ENCODE data around the gene ZNF670. TPM values are rescaled to one million over a fixed set of nuclear protein-coding genes. Genes with fewer than 3 reads are reported as not detected.

ZNF670 gene
- total RNA-seq, 3 donors from 2014 or later (not counting 1 experiment from before 2014, with no cell fraction given) = 0.35 to 0.95 (median 0.45) TPM

DNA sequence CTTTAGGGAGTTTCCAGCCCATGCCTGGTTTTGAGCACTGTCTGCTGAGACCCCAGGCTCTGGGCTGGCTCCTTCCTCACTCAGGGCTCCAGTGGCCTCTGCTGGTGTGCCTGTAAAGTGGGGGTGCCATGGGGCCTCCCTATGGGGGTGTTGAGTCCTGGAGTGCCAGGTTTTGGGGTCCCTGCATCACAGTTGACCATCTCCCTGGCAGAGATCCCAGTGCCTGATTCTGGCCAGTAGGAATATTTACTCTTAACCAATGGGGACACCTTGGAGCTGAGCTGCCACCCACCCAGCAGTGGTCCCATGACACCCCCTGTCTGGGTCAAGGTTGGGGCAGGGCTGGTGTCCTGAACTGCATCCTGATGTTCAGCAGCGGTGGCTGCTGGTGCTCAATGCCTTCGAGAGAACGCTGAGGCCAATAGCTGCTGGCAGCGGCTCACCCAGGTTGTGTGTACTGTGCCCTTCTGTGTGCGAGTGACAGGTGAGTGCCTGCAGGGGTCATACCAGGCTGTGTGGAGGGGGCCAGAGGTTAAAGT lies 35.2 kb upstream of the ZNF670 start:
- H3K27me3 ChIP-seq (ENCODE audit: control insufficient read depth, insufficient read depth, low read length) = peaks cover 25% of the 10 kb centered on the region
- intact Hi-C loops (cut with micrococcal nuclease) = loop anchor here (5.0 kb wide), 1 partner anchor 418 kb away; no protein-coding TSS in a partner anchor
- TF ChIP-seq, protein P1, sequence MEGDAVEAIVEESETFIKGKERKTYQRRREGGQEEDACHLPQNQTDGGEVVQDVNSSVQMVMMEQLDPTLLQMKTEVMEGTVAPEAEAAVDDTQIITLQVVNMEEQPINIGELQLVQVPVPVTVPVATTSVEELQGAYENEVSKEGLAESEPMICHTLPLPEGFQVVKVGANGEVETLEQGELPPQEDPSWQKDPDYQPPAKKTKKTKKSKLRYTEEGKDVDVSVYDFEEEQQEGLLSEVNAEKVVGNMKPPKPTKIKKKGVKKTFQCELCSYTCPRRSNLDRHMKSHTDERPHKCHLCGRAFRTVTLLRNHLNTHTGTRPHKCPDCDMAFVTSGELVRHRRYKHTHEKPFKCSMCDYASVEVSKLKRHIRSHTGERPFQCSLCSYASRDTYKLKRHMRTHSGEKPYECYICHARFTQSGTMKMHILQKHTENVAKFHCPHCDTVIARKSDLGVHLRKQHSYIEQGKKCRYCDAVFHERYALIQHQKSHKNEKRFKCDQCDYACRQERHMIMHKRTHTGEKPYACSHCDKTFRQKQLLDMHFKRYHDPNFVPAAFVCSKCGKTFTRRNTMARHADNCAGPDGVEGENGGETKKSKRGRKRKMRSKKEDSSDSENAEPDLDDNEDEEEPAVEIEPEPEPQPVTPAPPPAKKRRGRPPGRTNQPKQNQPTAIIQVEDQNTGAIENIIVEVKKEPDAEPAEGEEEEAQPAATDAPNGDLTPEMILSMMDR (IDR thresholded peaks at IDR 0.05) = no peak
- H3K27me3 Mint-ChIP-seq (ENCODE audit: low read depth in 2 of 2) = peaks cover 21 to 22% of the 10 kb centered on the region in 2 donors
- peaks cover 16% of the 10 kb centered on the region for H3K4me1 ChIP-seq (ENCODE audit: control insufficient read depth, insufficient read depth, low read length)
- H3K4me3 ChIP-seq (ENCODE audit: low read length) = no peak overlapping the region
- peaks cover 7 to 10% of the 10 kb centered on the region in 2 donors for H3K4me1 Mint-ChIP-seq
- no peaks in the 10 kb centered on the region for H3K36me3 ChIP-seq (ENCODE audit: control insufficient read depth, insufficient read depth, low read length)
- H3K4me3 Mint-ChIP-seq = no peak overlapping the region
- DNase-seq = no peak
- no peaks in the 10 kb centered on the region for H3K36me3 Mint-ChIP-seq
- no peak overlapping the region for H3K27ac ChIP-seq (ENCODE audit: low read length)
- ATAC-seq = no peak
- 95% methylated on average over 5 of the region's 5 CpGs for WGBS (ENCODE audit: insufficient coverage)
- H3K27ac Mint-ChIP-seq = no peak overlapping the region
- no peaks in the 10 kb centered on the region for H3K9me3 ChIP-seq (ENCODE audit: control insufficient read depth, insufficient read depth, low read length)
- no peaks in the 10 kb centered on the region for H3K9me3 Mint-ChIP-seq

DNA sequence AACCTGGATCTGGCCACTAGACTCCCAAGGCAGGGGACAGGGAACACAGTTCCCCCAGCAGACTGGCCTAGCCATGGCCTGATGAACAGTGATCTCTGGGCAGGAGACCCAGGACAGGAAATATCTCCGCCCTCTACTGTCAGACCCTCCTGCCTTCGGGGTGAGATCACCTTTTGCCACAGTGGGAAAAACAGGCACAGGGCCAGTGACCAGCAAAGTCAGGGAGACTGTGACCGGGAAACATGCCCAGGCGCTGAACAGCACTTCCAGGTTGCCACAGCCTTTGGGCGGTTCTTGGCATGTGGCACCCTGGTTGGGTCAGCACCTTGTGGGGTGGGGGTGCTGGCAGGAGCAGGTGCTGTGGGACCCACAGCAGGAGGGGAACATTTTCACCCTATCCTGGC lies 34.5 kb upstream of the ZNF670 start:
- H3K27ac Mint-ChIP-seq = no peak overlapping the region
- no peak overlapping the region for H3K4me3 Mint-ChIP-seq
- H3K27me3 Mint-ChIP-seq (ENCODE audit: low read depth in 2 of 2) = peaks cover 28 to 29% of the 10 kb centered on the region in 2 donors
- Histone ChIP-seq H3K27ac (ENCODE audit: low read length) (no peak overlapping the region), H3K36me3 (ENCODE audit: control insufficient read depth, insufficient read depth, low read length) (no peaks in the 10 kb centered on the region), H3K4me1 (ENCODE audit: control insufficient read depth, insufficient read depth, low read length) (peaks cover 16% of the 10 kb centered on the region), H3K4me3 (ENCODE audit: low read length) (no peak overlapping the region), H3K9me3 (ENCODE audit: control insufficient read depth, insufficient read depth, low read length) (no peaks in the 10 kb centered on the region), H3K27me3 (ENCODE audit: control insufficient read depth, insufficient read depth, low read length) (peaks cover 25% of the 10 kb centered on the region)
- H3K9me3 Mint-ChIP-seq = no peaks in the 10 kb centered on the region
- intact Hi-C loops (cut with micrococcal nuclease) = loop anchor here (5.0 kb wide), 1 partner anchor 419 kb away; no protein-coding TSS in a partner anchor
- TF ChIP-seq, protein P1 (IDR thresholded peaks at IDR 0.05) = no peak
- 90% methylated on average over 5 of the region's 5 CpGs for WGBS (ENCODE audit: insufficient coverage)
- DNase-seq (no peak), ATAC-seq (no peak)
- peaks cover 7 to 10% of the 10 kb centered on the region in 2 donors for H3K4me1 Mint-ChIP-seq
- no peaks in the 10 kb centered on the region for H3K36me3 Mint-ChIP-seq

DNA sequence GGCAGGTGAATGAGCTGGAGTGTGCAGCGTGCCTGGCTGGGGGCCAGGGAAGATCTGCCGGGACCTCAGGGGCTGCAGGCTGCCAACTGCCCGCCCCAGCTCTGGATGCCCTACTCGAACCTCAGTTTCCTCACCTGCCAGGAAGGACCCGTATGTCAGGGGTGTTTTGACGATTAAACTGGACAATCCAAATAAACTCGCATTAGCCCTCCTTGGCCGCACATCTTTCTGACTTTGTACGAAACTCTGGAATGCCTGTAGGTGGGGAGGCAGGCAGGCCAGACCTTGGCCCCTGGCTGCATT lies 33.8 kb upstream of the ZNF670 start:
- H3K9me3 ChIP-seq (ENCODE audit: control insufficient read depth, insufficient read depth, low read length) = no peaks in the 10 kb centered on the region
- H3K27ac ChIP-seq (ENCODE audit: low read length) = no peak overlapping the region
- H3K4me3 ChIP-seq (ENCODE audit: low read length) = no peak overlapping the region
- Mint-ChIP-seq H3K27ac (no peak overlapping the region), H3K36me3 (no peaks in the 10 kb centered on the region), H3K4me1 (peaks cover 7 to 10% of the 10 kb centered on the region in 2 donors), H3K27me3 (ENCODE audit: low read depth in 2 of 2) (peaks cover 33 to 36% of the 10 kb centered on the region in 2 donors), H3K9me3 (no peaks in the 10 kb centered on the region), H3K4me3 (peak overlapping the region; percentile 60)
- no peaks in the 10 kb centered on the region for H3K36me3 ChIP-seq (ENCODE audit: control insufficient read depth, insufficient read depth, low read length)
- intact Hi-C loops (cut with micrococcal nuclease) = loop anchor here (5.0 kb wide), 1 partner anchor 420 kb away; no protein-coding TSS in a partner anchor
- 77% methylated on average over 9 of the region's 9 CpGs for WGBS (ENCODE audit: insufficient coverage)
- ATAC-seq = no peak
- TF ChIP-seq, protein P1 (IDR thresholded peaks at IDR 0.05) = no peak
- peaks cover 16% of the 10 kb centered on the region for H3K4me1 ChIP-seq (ENCODE audit: control insufficient read depth, insufficient read depth, low read length)
- no peak for DNase-seq
- peaks cover 27% of the 10 kb centered on the region for H3K27me3 ChIP-seq (ENCODE audit: control insufficient read depth, insufficient read depth, low read length)
